D721Med (cell line): ENCODE measurements around the gene SSPN.

Experiments used
- DNase-seq: peaks from one replicate; pipeline ENCODE4 v3.0.0; 2011; ENCODE audit warnings: low spot score; ENCODE audit not compliant: insufficient read length
- FAIRE-seq: peaks from 2 replicates; lab custom pipeline; 2011; peaks lifted over from hg19 to GRCh38; lab: Jason Lieb, UNC
- TF ChIP-seq, protein P1 (sequence below): IDR thresholded peaks from 2 replicates; pipeline ENCODE4 v1.5.1; 2012; ENCODE audit warnings: mild to moderate bottlenecking, control low read depth; ENCODE audit not compliant: insufficient read depth; ENCODE audit errors: missing control alignments

The SSPN gene

DNA sequence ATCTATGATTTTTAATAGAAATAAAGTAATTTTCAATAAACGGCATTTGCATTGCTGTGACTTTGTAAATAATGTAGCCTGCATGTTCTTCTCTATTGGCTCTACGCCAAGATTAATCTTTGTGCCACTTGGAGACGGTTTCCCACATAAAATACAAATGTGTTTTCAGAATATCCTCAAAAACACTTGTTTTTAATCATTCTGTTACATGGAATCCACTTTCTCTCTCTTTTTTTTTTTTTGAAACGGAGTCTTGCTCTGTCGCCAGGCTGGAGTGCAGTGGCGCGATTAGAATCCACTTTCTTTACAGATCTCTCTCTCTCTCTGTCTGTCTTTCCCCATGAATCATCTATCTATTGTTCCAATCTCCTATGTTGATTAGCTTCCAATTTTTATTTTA, 22.8 kb upstream of the SSPN start:
- DNase-seq: no peak
- TF ChIP-seq, protein P1, sequence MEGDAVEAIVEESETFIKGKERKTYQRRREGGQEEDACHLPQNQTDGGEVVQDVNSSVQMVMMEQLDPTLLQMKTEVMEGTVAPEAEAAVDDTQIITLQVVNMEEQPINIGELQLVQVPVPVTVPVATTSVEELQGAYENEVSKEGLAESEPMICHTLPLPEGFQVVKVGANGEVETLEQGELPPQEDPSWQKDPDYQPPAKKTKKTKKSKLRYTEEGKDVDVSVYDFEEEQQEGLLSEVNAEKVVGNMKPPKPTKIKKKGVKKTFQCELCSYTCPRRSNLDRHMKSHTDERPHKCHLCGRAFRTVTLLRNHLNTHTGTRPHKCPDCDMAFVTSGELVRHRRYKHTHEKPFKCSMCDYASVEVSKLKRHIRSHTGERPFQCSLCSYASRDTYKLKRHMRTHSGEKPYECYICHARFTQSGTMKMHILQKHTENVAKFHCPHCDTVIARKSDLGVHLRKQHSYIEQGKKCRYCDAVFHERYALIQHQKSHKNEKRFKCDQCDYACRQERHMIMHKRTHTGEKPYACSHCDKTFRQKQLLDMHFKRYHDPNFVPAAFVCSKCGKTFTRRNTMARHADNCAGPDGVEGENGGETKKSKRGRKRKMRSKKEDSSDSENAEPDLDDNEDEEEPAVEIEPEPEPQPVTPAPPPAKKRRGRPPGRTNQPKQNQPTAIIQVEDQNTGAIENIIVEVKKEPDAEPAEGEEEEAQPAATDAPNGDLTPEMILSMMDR: no peak
- FAIRE-seq: no peak

DNA sequence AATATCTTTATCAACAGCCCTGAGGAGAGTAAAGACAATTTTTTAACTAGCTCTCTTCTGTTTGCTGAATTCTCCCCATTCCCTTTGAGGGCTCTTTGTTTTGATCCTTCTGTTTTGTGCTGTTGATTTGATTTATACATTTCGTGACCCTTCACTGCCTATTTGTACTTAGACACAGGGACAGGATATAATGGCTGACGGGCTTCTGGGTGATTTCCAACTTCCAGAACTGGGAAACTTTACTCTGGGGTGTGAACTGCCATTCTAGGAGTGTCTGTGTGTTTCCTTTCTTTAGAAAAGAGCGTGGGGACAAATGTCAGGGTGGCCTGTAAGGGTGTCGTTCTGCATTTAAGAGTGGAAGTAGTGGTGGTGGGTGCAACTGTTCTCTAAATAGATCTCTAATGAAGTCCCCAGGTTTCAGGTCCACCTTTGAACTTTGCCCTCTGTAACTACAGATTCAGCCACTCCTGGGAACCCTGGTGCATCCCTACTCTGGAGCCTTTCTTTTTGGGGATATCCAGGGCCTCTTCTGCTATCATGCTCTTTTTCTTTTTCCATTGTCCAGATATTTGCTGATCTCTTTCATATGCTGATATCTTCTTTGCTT, 22.3 kb upstream of the SSPN start:
- no peak for FAIRE-seq
- TF ChIP-seq, protein P1: no peak

DNA sequence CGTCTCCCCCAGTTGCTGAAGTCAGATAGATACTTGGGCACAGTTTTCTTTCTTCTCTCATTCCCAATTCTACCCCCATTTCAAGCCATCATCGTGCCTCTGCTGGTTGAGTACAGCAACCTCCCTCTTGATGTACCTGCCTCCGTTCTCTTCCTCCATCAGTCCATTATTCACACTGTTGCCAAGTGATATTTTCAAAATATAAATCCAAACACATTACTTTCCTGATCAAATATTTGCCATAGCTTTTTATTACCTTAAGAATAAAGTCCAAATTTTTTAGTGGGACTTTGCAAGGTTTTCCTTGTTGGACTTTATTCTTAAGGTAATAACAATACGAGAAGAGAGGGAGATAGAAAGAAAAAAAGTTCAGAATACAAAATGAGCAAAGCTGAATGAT, 18.6 kb upstream of the SSPN start:
- DNase-seq (no peak), FAIRE-seq (no peak)
- TF ChIP-seq, protein P1: no peak

More for the DNA sequence above, 22.3 kb upstream of the SSPN start:
- DNase-seq: no peak

DNA sequence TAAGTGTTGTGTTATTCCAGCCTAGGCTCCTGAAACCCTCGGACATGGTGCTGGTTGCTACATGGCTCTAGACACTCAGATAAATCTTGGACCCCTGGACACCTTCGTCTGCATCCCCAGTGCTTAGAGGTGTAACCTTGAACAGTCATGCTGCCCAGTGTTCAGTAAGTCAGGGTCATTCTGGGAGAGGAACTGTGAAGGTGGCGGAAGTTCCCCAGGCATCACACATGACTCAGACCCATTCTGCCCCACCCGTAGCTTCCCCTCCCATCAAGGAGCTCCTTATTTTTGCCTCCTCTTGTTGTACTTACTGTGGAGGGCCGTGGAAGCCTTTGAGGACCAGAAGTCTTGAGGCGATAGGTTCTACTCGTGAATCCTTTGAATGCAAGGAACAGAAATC, 18.1 kb upstream of the SSPN start:
- TF ChIP-seq, protein P1: no peak
- FAIRE-seq (no peak), DNase-seq (no peak)

DNA sequence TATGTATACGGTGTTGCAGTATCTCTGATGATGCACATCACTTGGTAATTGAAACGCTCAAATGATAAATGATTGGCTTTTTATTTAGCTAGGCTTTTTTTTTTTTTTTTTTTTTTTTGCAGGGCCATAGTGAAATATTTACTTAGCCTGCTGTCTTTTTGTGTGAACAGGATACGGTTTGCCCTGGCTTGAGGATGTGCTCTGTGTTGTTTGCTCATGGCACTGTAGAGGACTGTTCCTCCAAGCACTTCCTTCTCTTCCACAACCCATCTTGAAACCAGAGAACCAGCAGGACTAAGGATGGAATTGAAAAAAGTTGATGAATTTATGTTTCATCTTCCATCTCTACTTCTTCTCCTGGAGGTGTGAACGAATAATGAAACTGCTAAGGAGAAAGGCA, 15.5 kb upstream of the SSPN start:
- TF ChIP-seq, protein P1: no peak
- DNase-seq: no peak
- FAIRE-seq: no peak

DNA sequence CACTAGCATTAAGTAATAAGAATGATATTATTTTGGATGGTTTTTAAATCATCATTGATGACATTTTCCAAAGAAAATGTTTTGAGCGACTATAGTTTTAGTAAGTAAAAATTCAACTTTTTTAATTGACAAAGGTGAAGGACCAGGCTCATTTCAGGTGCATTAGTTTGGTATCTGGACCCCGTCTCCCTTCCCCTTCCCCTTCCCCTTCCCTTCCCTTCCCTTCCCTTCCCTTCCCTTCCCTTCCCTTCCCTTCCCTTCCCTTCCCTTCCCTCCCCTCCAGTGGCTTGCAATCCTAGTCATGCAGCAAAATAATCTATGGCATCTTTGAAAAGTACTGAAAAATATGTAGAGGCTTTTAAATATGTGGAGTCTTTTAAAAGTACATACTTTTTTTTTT, 13.0 kb upstream of the SSPN start:
- DNase-seq (no peak), FAIRE-seq (no peak)
- TF ChIP-seq, protein P1: no peak

DNA sequence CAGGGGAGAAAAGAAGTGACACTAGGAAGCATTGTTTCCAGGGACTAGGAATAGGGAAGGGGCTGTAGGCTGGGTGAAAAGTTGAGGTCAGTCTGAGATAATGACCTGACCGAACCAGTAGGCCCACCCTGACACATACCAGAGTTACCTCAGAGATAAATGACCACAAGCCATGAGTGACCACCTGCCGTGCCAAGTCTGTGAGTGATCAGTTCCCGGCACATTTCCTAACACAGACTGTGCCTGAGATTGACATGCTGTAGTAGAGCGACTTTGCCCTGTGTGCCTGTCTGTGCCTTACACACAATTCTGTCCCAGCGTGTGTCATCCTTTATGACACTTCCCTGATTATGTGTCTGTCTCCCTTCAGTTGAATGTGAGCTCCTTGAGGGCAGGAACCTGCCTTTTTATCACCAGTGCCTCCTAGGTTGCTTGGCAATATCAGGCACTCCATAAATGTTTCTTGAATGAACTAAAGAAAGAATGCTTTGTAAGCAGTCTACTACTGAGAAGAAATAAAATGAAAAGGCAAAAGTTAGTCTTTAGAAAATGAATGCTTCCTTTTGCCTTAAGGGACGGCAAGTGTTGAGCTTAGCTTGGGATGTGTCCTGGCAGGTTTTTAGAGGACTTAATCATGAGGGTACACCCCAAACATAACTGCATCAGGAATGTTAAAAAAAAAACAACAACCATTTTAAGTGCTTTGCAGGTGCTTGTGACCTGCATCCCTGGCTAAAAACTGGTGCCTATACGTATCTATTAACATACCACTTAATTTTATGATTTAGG, 9.6 kb upstream of the SSPN start:
- no peak for DNase-seq
- TF ChIP-seq, protein P1: no peak
- FAIRE-seq: no peak
